HL-60 (cell line): ENCODE measurements around the gene SGO2.

Experiments
- GABPA ChIP-seq: IDR thresholded peaks from 2 replicates; pipeline ENCODE4 v1.6.1; 2012; ENCODE audit warnings: low read depth
- SPI1 ChIP-seq: IDR thresholded peaks from 2 replicates; pipeline ENCODE4 v1.6.1; 2012; ENCODE audit warnings: low read depth, mild to moderate bottlenecking, borderline replicate concordance
- TF ChIP-seq, protein P1 (sequence below): IDR thresholded peaks from one replicate; pipeline ENCODE4 v1.5.1; 2011; ENCODE audit warnings: low read length, control low read depth, inconsistent platforms; ENCODE audit not compliant: insufficient read depth
- TF ChIP-seq, protein P2 (sequence below): IDR thresholded peaks from 2 replicates; pipeline ENCODE4 v1.6.1; 2012; ENCODE audit warnings: low read depth; ENCODE audit not compliant: insufficient replicate concordance

DNA sequence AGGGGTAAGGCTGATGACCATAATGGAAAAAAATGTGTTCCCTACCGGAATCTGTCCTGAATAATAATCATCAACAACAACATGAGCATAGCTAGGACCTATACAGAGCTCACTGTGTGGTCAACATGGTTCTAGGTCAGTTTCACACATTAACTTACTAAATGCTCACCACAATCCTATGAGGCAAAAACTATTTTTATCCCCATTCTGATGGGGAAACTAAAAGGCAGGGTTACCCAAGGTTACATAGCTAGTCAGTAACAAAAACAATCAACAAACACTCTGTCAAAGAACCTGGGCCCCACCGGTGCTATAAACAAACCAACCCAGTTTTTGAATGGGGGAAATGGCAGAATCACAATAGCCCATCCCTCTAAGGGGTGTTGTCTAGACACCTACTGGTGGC is 100.0 kb downstream of the SGO2 start:
- TF ChIP-seq, protein P1, sequence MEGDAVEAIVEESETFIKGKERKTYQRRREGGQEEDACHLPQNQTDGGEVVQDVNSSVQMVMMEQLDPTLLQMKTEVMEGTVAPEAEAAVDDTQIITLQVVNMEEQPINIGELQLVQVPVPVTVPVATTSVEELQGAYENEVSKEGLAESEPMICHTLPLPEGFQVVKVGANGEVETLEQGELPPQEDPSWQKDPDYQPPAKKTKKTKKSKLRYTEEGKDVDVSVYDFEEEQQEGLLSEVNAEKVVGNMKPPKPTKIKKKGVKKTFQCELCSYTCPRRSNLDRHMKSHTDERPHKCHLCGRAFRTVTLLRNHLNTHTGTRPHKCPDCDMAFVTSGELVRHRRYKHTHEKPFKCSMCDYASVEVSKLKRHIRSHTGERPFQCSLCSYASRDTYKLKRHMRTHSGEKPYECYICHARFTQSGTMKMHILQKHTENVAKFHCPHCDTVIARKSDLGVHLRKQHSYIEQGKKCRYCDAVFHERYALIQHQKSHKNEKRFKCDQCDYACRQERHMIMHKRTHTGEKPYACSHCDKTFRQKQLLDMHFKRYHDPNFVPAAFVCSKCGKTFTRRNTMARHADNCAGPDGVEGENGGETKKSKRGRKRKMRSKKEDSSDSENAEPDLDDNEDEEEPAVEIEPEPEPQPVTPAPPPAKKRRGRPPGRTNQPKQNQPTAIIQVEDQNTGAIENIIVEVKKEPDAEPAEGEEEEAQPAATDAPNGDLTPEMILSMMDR: no peak
- no peak for TF ChIP-seq GABPA
- TF ChIP-seq, protein P2, sequence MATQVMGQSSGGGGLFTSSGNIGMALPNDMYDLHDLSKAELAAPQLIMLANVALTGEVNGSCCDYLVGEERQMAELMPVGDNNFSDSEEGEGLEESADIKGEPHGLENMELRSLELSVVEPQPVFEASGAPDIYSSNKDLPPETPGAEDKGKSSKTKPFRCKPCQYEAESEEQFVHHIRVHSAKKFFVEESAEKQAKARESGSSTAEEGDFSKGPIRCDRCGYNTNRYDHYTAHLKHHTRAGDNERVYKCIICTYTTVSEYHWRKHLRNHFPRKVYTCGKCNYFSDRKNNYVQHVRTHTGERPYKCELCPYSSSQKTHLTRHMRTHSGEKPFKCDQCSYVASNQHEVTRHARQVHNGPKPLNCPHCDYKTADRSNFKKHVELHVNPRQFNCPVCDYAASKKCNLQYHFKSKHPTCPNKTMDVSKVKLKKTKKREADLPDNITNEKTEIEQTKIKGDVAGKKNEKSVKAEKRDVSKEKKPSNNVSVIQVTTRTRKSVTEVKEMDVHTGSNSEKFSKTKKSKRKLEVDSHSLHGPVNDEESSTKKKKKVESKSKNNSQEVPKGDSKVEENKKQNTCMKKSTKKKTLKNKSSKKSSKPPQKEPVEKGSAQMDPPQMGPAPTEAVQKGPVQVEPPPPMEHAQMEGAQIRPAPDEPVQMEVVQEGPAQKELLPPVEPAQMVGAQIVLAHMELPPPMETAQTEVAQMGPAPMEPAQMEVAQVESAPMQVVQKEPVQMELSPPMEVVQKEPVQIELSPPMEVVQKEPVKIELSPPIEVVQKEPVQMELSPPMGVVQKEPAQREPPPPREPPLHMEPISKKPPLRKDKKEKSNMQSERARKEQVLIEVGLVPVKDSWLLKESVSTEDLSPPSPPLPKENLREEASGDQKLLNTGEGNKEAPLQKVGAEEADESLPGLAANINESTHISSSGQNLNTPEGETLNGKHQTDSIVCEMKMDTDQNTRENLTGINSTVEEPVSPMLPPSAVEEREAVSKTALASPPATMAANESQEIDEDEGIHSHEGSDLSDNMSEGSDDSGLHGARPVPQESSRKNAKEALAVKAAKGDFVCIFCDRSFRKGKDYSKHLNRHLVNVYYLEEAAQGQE: no peak
- TF ChIP-seq SPI1: no peak
